GM19035 (cell line): ENCODE results near the gene ABCA10.

Source experiments
- ATAC-seq: cut with Tn5 transposase; IDR thresholded peaks from one replicate; pipeline ENCODE4 v1.9.1; 2021; ENCODE audit not compliant: unreplicated experiment

The ABCA10 gene

GRCh38 chr17:69105907-69106730, 122.5 kb downstream of the ABCA10 start:
- no peak for ATAC-seq

GRCh38 chr17:69103557-69104233, 124.9 kb downstream of the ABCA10 start:
- ATAC-seq, result no peak

GRCh38 chr17:69098625-69099024, 130.0 kb downstream of the ABCA10 start:
- no peak for ATAC-seq
